ENCODE data around the gene RNF148. TPM values are rescaled to one million over a fixed set of nuclear protein-coding genes. Genes with fewer than 3 reads are reported as not detected.

The RNF148 gene
- total RNA-seq, 1 donor from 2014 or later = 0.50 TPM

DNA sequence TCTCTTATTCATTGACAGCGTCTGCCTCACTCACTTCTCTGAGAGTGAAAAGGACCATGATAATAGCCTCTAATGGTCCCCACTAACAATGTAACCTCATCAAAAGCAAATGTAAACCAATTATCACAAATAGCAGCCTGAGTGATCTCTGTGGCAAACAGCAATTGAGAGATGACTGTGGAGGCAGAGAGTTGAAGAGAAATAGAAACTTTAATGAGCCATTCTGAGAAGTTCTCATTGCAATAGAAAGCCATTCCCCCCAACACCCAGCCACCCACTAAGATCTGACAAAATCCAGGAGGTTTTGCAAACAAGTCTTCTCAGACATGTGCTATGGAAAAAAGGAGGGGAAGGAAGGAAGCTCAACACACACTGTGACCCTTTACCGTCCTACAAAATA lies 44.2 kb upstream of the RNF148 start:
- DNase-seq (ENCODE audit: low read depth) (no peak), FAIRE-seq (no peak)
- H3K9me3 ChIP-seq (ENCODE audit: insufficient read depth, low read depth, low read length) = no peaks in the 10 kb centered on the region
- H4K20me1 ChIP-seq (ENCODE audit: insufficient read depth, low read length) = no peaks in the 10 kb centered on the region
- no peak overlapping the region for H3K4me3 ChIP-seq (ENCODE audit: insufficient read depth, low read depth, low read length)
- H3K4me2 ChIP-seq (ENCODE audit: low read length) = no peak overlapping the region
- no peaks in the 10 kb centered on the region for H3K79me2 ChIP-seq (ENCODE audit: insufficient read depth, low read length)
- H3K36me3 ChIP-seq (ENCODE audit: insufficient read depth, low read length) = no peaks in the 10 kb centered on the region
- Mint-ChIP-seq H3K4me3 (ENCODE audit: unreplicated experiment) (no peak overlapping the region), H3K9me3 (ENCODE audit: unreplicated experiment) (no peaks in the 10 kb centered on the region), H3K27me3 (ENCODE audit: low read depth, unreplicated experiment) (no peaks in the 10 kb centered on the region), H3K36me3 (ENCODE audit: low read depth, unreplicated experiment) (no peaks in the 10 kb centered on the region), H3K27ac (ENCODE audit: unreplicated experiment) (no peak overlapping the region), H3K4me1 (ENCODE audit: low read depth, unreplicated experiment) (no peaks in the 10 kb centered on the region)
- TF ChIP-seq, protein P1, sequence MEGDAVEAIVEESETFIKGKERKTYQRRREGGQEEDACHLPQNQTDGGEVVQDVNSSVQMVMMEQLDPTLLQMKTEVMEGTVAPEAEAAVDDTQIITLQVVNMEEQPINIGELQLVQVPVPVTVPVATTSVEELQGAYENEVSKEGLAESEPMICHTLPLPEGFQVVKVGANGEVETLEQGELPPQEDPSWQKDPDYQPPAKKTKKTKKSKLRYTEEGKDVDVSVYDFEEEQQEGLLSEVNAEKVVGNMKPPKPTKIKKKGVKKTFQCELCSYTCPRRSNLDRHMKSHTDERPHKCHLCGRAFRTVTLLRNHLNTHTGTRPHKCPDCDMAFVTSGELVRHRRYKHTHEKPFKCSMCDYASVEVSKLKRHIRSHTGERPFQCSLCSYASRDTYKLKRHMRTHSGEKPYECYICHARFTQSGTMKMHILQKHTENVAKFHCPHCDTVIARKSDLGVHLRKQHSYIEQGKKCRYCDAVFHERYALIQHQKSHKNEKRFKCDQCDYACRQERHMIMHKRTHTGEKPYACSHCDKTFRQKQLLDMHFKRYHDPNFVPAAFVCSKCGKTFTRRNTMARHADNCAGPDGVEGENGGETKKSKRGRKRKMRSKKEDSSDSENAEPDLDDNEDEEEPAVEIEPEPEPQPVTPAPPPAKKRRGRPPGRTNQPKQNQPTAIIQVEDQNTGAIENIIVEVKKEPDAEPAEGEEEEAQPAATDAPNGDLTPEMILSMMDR (IDR thresholded peaks at IDR 0.05; ENCODE audit: insufficient read depth, low read depth, low read length) = no peak
- no peak for TF ChIP-seq EZH2 (IDR thresholded peaks at IDR 0.05; ENCODE audit: insufficient read depth, low read length)
- H3K27ac ChIP-seq (ENCODE audit: low read depth, low read length) = no peak overlapping the region
- no peaks in the 10 kb centered on the region for H3K4me1 ChIP-seq (ENCODE audit: insufficient read depth, low read length)
- no peaks in the 10 kb centered on the region for H3K27me3 ChIP-seq (ENCODE audit: insufficient read depth, low read length)
- no peak overlapping the region for H3K9ac ChIP-seq (ENCODE audit: low read length)
- H2AFZ ChIP-seq (ENCODE audit: low read depth, low read length) = no peak overlapping the region

DNA sequence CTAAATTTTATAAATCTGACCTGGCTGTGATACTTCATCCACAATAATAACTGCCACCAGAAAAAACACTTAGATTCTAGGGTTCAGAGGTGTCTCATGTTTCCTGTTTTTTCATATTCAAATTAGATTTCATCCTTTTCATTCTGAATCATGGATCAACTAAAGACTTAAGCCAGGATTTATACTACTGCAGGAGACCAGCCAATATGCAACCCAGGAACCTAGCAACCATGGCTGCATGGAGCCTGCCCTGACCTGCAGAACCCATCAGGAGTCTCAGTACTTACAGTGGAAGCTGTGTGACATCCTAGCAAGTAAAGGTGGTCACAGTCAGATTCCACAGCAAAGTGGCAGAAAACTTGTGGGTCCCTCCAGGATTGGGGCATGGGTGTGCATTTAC lies 40.5 kb upstream of the RNF148 start:
- no peaks in the 10 kb centered on the region for H4K20me1 ChIP-seq (ENCODE audit: insufficient read depth, low read length)
- no peak overlapping the region for H2AFZ ChIP-seq (ENCODE audit: low read depth, low read length)
- H3K9me3 ChIP-seq (ENCODE audit: insufficient read depth, low read depth, low read length) = no peaks in the 10 kb centered on the region
- Mint-ChIP-seq H3K4me1 (ENCODE audit: low read depth, unreplicated experiment) (no peaks in the 10 kb centered on the region), H3K4me3 (ENCODE audit: unreplicated experiment) (no peak overlapping the region), H3K27ac (ENCODE audit: unreplicated experiment) (no peak overlapping the region), H3K9me3 (ENCODE audit: unreplicated experiment) (no peaks in the 10 kb centered on the region), H3K36me3 (ENCODE audit: low read depth, unreplicated experiment) (no peaks in the 10 kb centered on the region), H3K27me3 (ENCODE audit: low read depth, unreplicated experiment) (no peaks in the 10 kb centered on the region)
- H3K36me3 ChIP-seq (ENCODE audit: insufficient read depth, low read length) = no peaks in the 10 kb centered on the region
- no peaks in the 10 kb centered on the region for H3K27me3 ChIP-seq (ENCODE audit: insufficient read depth, low read length)
- H3K9ac ChIP-seq (ENCODE audit: low read length) = no peak overlapping the region
- TF ChIP-seq, protein P1 (IDR thresholded peaks at IDR 0.05; ENCODE audit: insufficient read depth, low read depth, low read length) = no peak
- TF ChIP-seq EZH2 (IDR thresholded peaks at IDR 0.05; ENCODE audit: insufficient read depth, low read length) = no peak
- H3K4me1 ChIP-seq (ENCODE audit: insufficient read depth, low read length) = no peaks in the 10 kb centered on the region
- FAIRE-seq (no peak), DNase-seq (ENCODE audit: low read depth) (no peak)
- no peaks in the 10 kb centered on the region for H3K79me2 ChIP-seq (ENCODE audit: insufficient read depth, low read length)
- H3K4me3 ChIP-seq (ENCODE audit: insufficient read depth, low read depth, low read length) = no peak overlapping the region
- no peak overlapping the region for H3K27ac ChIP-seq (ENCODE audit: low read depth, low read length)
- H3K4me2 ChIP-seq (ENCODE audit: low read length) = no peak overlapping the region

DNA sequence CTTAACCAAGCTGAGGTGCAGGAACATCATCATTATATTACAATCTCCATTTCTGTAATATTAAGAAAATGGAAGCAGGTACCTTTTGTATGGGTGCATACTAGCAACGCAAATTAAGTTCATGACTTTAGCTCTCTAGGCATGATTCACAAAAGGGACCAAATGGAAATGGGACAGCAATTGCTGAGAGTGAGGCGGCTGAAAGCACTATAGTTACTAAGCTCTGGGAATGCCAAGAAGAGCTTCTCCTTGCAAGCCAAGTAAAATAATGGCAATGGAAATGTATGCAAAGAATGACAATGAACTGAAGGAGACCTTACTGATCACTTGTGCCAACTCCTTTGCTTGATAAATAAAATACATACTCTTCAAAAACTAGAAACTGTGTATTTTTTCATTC lies 36.2 kb upstream of the RNF148 start:
- Mint-ChIP-seq H3K4me3 (ENCODE audit: unreplicated experiment) (no peak overlapping the region), H3K4me1 (ENCODE audit: low read depth, unreplicated experiment) (no peaks in the 10 kb centered on the region), H3K27me3 (ENCODE audit: low read depth, unreplicated experiment) (no peaks in the 10 kb centered on the region), H3K9me3 (ENCODE audit: unreplicated experiment) (no peaks in the 10 kb centered on the region), H3K27ac (ENCODE audit: unreplicated experiment) (no peak overlapping the region), H3K36me3 (ENCODE audit: low read depth, unreplicated experiment) (no peaks in the 10 kb centered on the region)
- H2AFZ ChIP-seq (ENCODE audit: low read depth, low read length) = no peak overlapping the region
- H3K4me3 ChIP-seq (ENCODE audit: insufficient read depth, low read depth, low read length) = no peak overlapping the region
- H3K36me3 ChIP-seq (ENCODE audit: insufficient read depth, low read length) = no peaks in the 10 kb centered on the region
- no peak overlapping the region for H3K9ac ChIP-seq (ENCODE audit: low read length)
- no peaks in the 10 kb centered on the region for H3K9me3 ChIP-seq (ENCODE audit: insufficient read depth, low read depth, low read length)
- H3K27me3 ChIP-seq (ENCODE audit: insufficient read depth, low read length) = no peaks in the 10 kb centered on the region
- FAIRE-seq = no peak
- H3K27ac ChIP-seq (ENCODE audit: low read depth, low read length) = no peak overlapping the region
- no peaks in the 10 kb centered on the region for H3K4me1 ChIP-seq (ENCODE audit: insufficient read depth, low read length)
- TF ChIP-seq, protein P1 (IDR thresholded peaks at IDR 0.05; ENCODE audit: insufficient read depth, low read depth, low read length) = no peak
- no peak for TF ChIP-seq EZH2 (IDR thresholded peaks at IDR 0.05; ENCODE audit: insufficient read depth, low read length)
- no peak for DNase-seq (ENCODE audit: low read depth)
- no peaks in the 10 kb centered on the region for H3K79me2 ChIP-seq (ENCODE audit: insufficient read depth, low read length)
- H4K20me1 ChIP-seq (ENCODE audit: insufficient read depth, low read length) = no peaks in the 10 kb centered on the region
- H3K4me2 ChIP-seq (ENCODE audit: low read length) = no peak overlapping the region
